HG02623 (cell line): ENCODE results near the gene TNNT3.

ENCODE experiments used
- ATAC-seq: cut with Tn5 transposase; IDR thresholded peaks from one replicate; pipeline ENCODE4 v1.9.1; 2021; ENCODE audit warnings: moderate library complexity; ENCODE audit not compliant: unreplicated experiment

Gene TNNT3

GRCh38 chr11:1893581-1894359, 25.7 kb upstream of the TNNT3 start:
- ATAC-seq = no peak

- ATAC-seq = no peak
Measured at GRCh38 chr11:1894759-1895158, 24.7 kb upstream of the TNNT3 start.

- no peak for ATAC-seq
Measured at GRCh38 chr11:1896468-1896867, 23.0 kb upstream of the TNNT3 start.

DNA sequence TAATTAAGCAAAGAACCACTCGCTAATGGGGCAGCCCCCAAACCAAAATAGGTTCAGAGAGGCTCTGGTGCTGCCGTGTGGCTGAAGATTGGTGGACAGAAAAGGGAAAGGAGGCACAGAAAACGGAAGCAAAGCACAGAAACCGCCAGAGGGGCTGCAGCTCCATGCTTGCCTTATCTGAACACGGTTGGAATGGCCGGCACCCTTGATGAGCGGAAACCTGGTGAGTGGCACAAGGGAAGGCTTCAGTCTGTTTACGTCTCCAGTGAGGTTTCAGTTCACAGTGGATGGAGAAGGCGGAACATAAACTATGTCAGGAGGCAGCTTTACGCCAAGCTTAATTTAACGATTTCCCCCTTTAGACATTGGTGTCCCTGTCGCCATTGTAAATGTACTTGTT, 22.6 kb upstream of the TNNT3 start:
- ATAC-seq = no peak

- ATAC-seq = no peak
Measured at GRCh38 chr11:1899090-1899489, 20.4 kb upstream of the TNNT3 start.

DNA sequence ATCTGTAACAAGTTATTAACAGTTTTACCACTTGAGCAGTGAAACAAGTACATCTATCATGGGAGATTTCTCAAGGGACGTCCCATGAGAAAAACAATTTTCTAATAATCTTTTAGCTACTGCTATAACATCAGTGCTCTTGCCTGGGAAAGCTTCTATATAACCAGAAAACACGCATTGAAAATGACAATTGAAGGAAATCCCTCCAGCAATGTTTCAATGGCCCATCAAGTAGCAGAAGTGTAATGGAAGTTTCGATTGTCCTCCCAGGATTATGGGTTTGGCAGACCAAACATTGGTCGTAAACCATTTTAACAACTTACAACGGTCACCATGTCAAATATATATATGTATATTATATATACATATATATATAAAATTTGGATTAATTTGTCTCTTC, 19.8 kb upstream of the TNNT3 start:
- no peak for ATAC-seq

DNA sequence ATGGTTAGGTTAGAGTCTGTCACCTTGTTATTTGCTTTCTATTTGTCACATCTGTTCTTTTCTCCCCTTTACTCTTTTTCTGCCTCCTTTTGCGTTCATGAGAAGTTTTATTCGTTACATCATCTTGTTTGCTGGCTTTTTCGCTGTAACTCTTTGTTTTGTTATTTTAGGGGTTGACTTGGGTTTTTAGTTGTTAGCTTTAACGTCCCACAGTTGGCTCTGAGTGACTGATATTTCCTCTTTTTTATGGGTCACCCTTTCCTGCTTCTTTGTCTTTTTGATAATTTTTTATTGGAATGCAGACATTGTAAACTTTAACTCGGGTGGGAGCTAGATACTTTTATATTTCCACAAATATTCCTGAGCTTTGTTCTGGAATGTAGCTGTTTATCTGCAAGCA, 13.3 kb upstream of the TNNT3 start:
- ATAC-seq = no peak

DNA sequence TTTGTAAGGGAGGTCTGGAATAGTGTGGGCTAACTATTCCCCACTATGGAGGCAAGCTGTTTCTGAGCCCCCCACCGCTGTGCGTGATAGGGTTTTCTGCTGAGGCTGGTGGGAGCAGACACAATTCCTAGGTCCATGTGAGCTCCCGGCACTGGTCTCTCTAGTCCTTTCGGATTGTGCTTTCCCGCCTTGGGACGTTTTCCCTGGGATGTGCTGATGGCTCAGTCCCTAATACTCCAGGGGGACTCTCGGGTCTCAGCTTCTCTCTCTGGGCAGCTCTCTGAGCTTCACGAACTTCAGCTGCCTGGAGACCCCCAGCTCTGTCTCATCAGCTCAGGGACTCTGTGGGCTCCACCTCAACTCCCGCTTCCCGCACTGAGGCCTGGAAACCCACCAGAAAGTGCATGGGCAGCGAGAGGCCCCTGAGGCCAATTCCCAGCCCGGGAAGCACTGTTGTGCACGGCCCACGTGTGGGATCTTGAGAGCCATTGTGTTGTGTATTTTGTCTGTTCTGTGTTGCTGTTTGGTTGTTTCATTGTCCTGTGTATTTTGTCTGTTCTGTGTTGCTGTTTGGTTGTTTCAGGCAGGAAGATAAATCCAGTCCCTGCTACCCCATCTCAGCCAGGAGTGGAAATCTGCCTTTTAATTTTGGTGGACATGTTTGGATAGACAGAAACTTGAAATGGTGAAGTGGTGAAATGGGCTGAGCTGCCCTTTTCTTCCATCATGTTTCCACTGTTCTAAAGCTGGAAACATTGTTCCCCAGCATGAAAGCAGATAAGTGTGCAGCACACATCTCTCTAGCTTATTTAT, 12.7 kb upstream of the TNNT3 start:
- no peak for ATAC-seq

DNA sequence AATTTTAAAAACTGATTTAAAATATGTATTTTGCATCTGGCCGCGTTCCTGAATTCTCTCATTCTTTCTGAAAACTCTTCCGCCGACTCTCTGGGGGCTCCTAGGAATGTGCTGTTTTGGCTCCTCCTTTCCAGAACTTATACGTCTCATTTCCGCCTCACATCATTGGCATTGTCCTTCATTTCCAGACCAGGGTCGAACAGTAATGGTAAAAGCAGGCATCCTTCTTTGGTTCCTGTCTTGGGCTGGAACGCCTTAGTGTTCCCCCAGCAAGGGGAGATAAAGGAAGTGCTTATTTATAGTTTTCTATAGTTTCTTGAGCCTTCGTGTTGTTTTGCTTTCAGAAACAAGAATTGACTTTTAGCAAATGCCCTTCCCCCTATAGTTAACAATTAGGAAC, 10.9 kb upstream of the TNNT3 start:
- no peak for ATAC-seq

- no peak for ATAC-seq
Measured at GRCh38 chr11:1909524-1909923, 10.0 kb upstream of the TNNT3 start.

- no peak for ATAC-seq
Measured at GRCh38 chr11:1912289-1912878, 7.1 kb upstream of the TNNT3 start.

- no peak for ATAC-seq
Measured at GRCh38 chr11:1913271-1914060, 6.0 kb upstream of the TNNT3 start.

- ATAC-seq = no peak
Measured at GRCh38 chr11:1915795-1916131, 3.7 kb upstream of the TNNT3 start.

DNA sequence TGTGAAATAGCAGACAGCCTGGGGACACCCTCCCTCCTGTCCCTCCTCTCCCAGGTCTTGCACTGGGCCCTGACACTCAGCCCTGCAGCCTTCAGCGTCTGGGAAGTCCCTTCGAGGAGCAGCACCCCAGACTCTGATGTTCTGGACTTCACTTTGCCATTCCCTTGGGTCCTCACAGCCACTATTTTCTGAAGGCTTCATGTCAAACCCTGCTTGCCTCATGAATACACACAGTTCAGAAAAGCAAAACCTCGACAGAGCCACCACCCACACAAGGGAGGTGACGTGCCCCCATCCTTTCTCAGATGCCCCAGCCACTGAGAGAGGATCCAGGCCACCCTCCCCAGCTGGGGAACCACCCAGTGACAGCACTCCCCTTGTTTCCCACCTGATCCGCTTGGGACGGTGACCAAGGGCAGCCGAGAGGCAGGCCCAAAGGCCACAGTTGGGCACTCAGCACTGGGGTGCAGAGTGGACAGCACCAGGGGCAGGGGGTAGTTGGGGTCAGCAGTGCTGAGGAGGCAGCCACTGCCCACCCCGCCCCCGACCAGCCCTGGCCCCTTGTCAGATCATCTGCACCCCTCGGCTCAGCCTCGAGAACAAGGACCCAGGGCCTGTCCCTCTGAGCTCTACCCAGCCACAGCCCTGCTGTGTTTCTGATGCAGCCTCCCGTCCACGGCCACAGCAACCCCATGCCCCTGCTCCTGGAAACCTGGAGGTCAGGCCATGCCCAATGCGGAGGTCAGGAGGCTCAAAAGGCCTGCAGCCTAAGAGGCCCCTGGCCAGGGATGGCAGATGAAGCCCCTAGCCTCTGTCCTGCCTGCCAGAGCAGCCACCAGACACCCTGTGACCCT, 3.1 kb upstream of the TNNT3 start:
- ATAC-seq = no peak

DNA sequence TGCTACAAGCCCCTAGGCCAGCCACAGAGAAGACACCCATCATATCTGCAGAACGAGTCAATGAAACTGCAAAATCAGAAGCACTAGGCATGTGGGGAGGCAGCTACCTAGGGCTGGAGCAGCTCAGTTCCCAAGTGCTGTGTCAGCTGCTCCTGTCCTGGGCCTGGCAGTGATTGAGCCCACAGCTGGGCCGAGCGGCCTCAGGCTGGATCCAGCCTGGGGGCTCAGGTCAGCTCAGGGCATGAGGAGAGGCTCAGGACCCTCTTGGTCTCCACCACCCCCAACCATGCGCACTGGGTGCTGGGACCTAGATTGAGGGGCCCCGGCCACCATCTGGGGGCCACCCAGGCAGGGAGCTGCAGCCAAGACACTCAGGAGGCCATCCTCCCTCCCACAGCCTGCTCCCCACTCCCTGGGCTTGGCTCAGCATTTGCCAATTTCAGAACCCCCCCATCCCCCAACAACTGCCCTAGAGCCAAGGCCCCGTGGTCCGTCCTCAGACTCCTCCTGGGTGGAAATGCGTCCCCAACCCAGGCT, 2.4 kb upstream of the TNNT3 start:
- ATAC-seq = no peak

- ATAC-seq = no peak
Measured at GRCh38 chr11:1917523-1918435, 1.7 kb upstream of the TNNT3 start.

DNA sequence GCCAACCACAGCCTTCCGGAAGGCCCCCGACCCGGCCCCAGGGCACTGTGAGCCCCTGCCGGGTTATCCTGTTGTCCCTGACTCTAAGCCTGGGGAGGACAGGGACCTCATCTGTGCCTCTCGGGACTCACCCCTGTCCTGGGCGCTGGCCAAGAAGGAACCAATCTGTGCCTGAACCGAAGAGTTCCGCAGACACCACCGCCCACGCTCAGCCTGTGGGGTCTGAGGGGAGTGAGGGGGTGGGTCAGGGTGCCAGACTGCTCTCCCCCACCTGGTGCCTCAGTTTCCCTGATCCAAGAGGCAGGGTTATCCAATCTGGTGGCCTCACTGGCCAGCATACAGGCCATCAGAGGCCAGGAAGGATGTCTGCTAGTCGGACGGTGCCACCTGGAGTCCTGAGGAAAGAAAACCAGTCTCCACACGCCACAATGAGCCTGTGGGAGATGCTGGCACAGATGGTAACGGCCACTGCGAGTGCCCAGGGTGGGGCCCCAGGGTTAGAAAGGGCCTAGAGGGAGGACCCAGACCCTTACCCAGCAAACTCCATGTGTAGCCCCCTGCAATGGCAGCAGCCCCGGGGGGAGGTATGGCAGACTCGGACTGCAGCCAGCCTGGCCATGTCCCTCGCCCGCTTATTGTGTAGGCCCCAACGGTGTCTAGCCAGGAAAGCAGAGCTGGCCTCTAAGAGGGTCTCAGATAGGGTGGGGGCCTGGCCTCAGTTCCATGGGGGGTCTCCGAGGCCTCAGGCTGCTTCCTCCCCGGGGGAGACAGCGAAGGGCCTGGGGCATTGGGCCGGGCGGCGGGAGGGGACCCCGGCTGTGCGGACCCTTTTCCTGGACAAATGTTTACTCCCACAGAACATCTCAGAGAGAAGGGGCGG, 827 bp upstream of the TNNT3 start:
- no peak for ATAC-seq
